ENCODE results near the gene CCL4.
"Not testable (repeated sequence)": the region's sequence is repeated elsewhere in the genome, so short reads cannot be mapped to it uniquely, and the experiment has no call there.

The CCL4 gene

GRCh38 chr17:36087897-36088572 lies 15.6 kb upstream of the CCL4 start:
- FAIRE-seq; DNase-seq (ENCODE audit: low spot score): not testable (repeated sequence)

- DNase-seq (ENCODE audit: low spot score) (no peak), FAIRE-seq (no peak)
Observed at GRCh38 chr17:36088670-36089338, 14.8 kb upstream of the CCL4 start.

- no peak for FAIRE-seq
- no peak for DNase-seq (ENCODE audit: low spot score)
Observed at GRCh38 chr17:36089339-36089865, 14.2 kb upstream of the CCL4 start.

- FAIRE-seq = no peak
- DNase-seq (ENCODE audit: low spot score) = peak; percentile 67
Observed at GRCh38 chr17:36089888-36090836, 13.5 kb upstream of the CCL4 start, which contains the start of gene CCL3. CCL3 (minus strand) TSS chr17:36090143; CDS start chr17:36090058, 85 bp downstream.

GRCh38 chr17:36092230-36092629 lies 11.4 kb upstream of the CCL4 start:
- DNase-seq (ENCODE audit: low spot score) = no peak
- FAIRE-seq = no peak

- DNase-seq (ENCODE audit: low spot score); FAIRE-seq: not testable (repeated sequence)
Observed at GRCh38 chr17:36092715-36093114, 10.9 kb upstream of the CCL4 start.

- DNase-seq (ENCODE audit: low spot score) = no peak
Observed at GRCh38 chr17:36094232-36094631, 9.4 kb upstream of the CCL4 start.

GRCh38 chr17:36094746-36095145 lies 8.9 kb upstream of the CCL4 start:
- no peak for FAIRE-seq
- no peak for DNase-seq (ENCODE audit: low spot score)

More at GRCh38 chr17:36094232-36094631, 9.4 kb upstream of the CCL4 start:
- FAIRE-seq = no peak

GRCh38 chr17:36095992-36096391 lies 7.6 kb upstream of the CCL4 start:
- no peak for FAIRE-seq
- DNase-seq (ENCODE audit: low spot score) = no peak

- not testable (repeated sequence) for DNase-seq (ENCODE audit: low spot score); FAIRE-seq
Observed at GRCh38 chr17:36099004-36099403, 4.6 kb upstream of the CCL4 start.

GRCh38 chr17:36104246-36104645 lies 619 bp downstream of the CCL4 start:
- DNase-seq (ENCODE audit: low spot score); FAIRE-seq: not testable (repeated sequence)

GRCh38 chr17:36104701-36105181 lies 1.1 kb downstream of the CCL4 start:
- FAIRE-seq (no peak), DNase-seq (ENCODE audit: low spot score) (no peak)

GRCh38 chr17:36105781-36106492 lies 2.3 kb downstream of the CCL4 start:
- DNase-seq (ENCODE audit: low spot score) (no peak), FAIRE-seq (no peak)

GRCh38 chr17:36106493-36106835 lies 2.8 kb downstream of the CCL4 start:
- no peak for DNase-seq (ENCODE audit: low spot score)
- FAIRE-seq = no peak

- no peak for FAIRE-seq
- no peak for DNase-seq (ENCODE audit: low spot score)
Observed at GRCh38 chr17:36107660-36108059, 4.0 kb downstream of the CCL4 start.

GRCh38 chr17:36108265-36108664 lies 4.6 kb downstream of the CCL4 start:
- DNase-seq (ENCODE audit: low spot score); FAIRE-seq: not testable (repeated sequence)

- DNase-seq (ENCODE audit: low spot score) (no peak), FAIRE-seq (no peak)
Observed at GRCh38 chr17:36111068-36111490, 7.5 kb downstream of the CCL4 start.

- DNase-seq (ENCODE audit: low spot score) (no peak), FAIRE-seq (no peak)
Observed at GRCh38 chr17:36112572-36112971, 8.9 kb downstream of the CCL4 start.

- FAIRE-seq; DNase-seq (ENCODE audit: low spot score): not testable (repeated sequence)
Observed at GRCh38 chr17:36113131-36113530, 9.5 kb downstream of the CCL4 start.

GRCh38 chr17:36114971-36115648 lies 11.5 kb downstream of the CCL4 start:
- not testable (repeated sequence) for FAIRE-seq
- DNase-seq (ENCODE audit: low spot score) = peak; percentile 73
